ENCODE data around the gene INPP4B.

INPP4B gene

DNA sequence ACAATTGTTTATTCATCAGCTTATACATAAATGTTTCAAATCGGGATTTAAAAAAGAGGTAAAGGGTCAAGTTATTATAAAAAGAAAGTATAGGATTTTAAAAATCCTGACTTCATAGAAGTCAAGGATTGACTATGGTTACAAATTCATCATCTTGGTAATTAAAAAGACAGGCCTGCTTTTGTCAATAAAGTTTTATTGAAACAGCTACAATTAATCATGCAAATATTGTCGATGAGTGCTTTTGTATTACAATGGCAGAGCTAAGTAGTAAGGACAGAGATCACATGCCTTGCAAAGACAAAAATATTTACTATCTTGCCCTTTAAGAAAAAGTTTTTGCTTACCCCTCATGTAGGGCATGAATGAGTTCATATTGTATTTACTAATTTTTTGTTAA is 614.3 kb downstream of the INPP4B start:
- DNase-seq (ENCODE audit: low read depth in 3 of 3), result no peak

DNA sequence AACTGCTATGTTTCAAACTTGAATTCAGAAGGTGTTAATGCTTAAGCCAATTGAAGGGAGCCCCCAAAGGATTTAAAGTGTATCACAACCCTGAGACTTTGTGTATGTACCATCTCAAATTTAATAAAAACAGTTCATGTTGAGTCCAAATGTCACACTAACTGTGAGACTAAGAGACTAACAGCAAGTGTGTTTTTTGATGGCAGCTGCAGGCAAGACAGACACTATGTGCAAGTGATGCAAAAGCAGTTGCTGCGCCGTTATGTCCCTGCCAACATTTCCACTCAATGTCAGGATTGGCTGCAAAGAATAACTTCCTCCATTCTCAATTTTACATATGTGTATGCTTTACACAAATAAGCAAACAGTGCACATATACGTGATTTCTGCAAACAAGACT is 615.1 kb downstream of the INPP4B start:
- no peak for DNase-seq (ENCODE audit: low read depth in 3 of 3)

- no peak for DNase-seq (ENCODE audit: low read depth in 3 of 3)
Measured at GRCh38 chr4:142226014-142226413, 620.1 kb downstream of the INPP4B start.

- no peak for DNase-seq (ENCODE audit: low read depth in 3 of 3)
Measured at GRCh38 chr4:142222127-142222526, 624.0 kb downstream of the INPP4B start.

DNA sequence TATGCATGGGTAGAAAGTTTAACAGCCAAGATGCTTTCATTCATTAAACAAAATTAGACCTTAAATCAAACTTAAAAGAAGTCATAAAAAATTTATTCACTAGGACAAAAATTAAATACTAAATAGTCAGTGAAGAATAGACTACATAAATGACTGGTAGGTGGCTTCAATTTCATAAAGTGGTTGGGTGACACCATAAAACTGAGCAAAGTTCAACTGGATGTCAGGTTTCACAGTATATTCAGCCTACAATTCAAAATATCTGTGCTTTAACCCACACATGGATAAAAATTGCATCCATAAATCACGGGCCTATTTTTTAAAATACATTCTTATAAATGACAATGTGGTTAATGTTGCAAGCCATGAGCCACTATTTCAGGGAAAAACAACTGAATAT is 627.4 kb downstream of the INPP4B start:
- no peak for DNase-seq (ENCODE audit: low read depth in 3 of 3)

- no peak for DNase-seq (ENCODE audit: low read depth in 3 of 3)
Measured at GRCh38 chr4:142211444-142211843, 634.7 kb downstream of the INPP4B start.

DNA sequence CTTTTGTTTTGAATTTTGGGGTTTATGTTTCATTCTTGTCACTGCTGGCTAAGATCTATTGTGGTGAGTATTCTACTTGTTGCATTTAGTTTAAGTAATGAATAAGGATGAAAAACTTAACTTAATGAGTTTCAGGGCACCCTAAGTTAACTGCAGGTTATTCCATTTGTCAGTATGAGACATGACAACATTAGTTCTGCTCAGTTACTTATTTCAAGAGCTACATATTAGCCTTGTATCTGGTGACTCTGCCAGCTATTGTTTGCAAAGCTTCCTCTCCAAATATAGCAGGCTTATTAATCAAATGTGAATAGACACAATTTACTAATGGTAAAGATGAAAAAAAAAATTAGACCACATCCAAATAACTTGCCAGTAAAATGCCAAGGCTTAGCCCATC is 642.6 kb downstream of the INPP4B start:
- no peak for DNase-seq (ENCODE audit: low read depth in 3 of 3)

DNA sequence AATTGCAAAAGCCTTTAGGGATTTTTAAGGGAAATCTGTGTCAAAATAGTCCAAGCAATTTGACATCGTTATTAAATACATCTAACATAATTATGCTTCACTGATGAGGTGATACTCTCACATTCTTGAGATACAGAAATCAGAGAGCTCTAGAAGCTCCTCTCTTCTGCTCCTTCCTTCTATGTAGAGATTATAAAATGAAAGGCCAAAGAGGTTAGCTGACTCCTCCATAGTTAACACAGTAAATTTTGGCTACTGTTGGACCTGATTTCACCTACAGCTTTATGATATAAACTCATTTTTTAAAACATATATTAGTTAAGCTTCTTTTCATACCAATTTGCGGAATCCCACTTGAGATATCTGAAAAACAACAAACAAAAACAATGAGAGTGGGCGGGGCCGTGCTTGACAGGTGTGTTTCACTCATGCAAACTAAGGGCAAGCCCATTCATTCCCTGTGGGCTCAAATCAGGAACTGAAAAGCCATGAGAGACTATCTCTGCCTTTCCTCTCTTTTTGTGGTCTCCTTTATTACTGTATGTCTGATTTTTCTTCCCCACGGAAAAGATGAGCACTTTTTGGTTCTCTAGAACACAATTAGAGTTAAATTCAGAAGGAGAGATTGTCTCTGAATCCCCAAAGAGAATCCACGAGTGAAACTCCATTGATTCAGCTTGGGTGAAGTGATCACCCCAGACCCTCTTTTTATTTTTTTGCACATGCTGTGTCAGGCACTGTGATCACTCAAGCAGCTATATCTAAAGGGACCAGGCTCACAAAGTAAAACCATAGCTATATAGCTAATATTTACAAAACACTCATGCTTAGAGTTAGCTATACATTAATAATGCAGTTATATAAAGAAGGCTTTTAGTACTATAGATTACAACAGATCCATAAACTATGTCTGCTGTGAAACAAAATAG is 643.4 kb downstream of the INPP4B start:
- no peak for DNase-seq (ENCODE audit: low read depth in 3 of 3)

DNA sequence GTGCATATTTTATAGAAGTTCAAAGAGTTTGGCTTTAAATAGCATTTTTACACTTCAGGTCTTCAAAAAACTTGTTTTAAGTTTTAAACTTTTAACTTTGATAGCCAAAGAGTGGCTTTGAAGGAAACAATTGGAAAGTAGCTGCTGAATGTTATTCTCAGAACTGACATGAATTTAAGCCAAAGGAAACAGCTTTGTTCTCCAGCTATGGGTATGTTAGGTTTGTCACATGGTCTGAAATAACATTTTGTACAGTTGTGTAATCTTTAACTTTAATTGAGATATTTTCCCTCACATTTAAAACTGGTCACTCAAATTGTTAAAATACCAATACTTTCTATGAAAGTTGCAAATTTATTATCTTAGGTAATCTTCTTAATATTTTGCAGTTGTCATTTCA is 645.1 kb downstream of the INPP4B start:
- no peak for DNase-seq (ENCODE audit: low read depth in 3 of 3)

- DNase-seq (ENCODE audit: low read depth in 3 of 3), result no peak
Measured at GRCh38 chr4:142194905-142195304, 651.2 kb downstream of the INPP4B start.

DNA sequence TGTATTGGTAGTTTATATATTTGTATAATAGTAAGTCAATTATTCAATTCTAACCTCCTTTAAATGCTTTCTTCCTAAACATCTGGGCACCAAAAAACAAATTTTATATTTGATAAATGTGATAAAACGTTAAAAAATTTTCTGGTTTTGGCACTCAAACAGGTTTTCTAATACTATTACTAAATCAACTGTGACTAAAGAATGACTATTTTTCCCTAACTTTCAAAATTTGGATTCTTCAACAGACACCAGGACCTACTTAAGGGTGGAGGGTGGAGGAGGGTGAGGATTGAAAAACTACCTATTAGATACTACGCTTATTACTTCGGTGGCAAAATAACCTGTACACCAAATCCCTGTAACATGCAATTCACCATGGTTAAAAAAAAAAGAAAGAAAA is 654.2 kb downstream of the INPP4B start:
- no peak for DNase-seq (ENCODE audit: low read depth in 3 of 3)

DNA sequence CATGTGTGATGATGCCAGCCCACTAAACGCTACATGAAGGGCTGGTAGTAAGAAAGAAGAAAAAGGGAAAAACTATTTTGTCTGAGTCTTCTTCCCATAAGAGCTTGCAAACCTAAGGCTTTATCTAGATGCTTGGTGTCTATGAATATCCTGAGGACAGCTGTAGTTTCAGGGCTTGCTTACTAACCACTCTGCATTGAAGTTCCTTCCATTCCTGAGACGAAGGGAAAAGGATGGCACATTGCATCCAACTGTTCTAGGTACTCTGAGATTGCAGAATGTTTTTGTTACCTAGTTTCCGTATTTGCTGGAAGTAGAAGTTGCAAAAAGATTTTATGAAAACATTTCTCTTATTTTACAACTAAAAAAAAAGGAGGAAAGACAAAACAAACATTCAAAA is 665.1 kb downstream of the INPP4B start:
- no peak for DNase-seq (ENCODE audit: low read depth in 3 of 3)

- DNase-seq (ENCODE audit: low read depth in 3 of 3), result no peak
Measured at GRCh38 chr4:142169216-142169615, 676.9 kb downstream of the INPP4B start.

DNA sequence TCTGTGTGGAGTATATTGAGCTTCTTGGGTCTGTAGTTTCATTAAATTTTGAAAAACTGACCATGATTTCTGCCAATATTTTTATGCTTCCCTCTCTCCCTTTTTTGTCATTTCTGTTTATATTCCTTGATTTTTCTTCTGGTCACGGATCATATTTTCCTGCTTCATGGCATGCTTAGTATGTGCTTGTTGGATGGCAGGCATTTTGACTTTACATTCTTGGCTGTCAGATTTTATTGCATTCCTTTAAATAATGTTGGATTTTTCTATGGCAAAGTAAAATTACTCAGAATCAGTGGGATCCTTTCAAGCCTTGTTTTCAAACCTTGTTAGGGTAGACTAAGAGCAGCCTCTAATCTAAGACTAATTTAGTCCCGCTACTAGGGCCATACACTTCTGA is 677.9 kb downstream of the INPP4B start:
- no peak for DNase-seq (ENCODE audit: low read depth in 3 of 3)

DNA sequence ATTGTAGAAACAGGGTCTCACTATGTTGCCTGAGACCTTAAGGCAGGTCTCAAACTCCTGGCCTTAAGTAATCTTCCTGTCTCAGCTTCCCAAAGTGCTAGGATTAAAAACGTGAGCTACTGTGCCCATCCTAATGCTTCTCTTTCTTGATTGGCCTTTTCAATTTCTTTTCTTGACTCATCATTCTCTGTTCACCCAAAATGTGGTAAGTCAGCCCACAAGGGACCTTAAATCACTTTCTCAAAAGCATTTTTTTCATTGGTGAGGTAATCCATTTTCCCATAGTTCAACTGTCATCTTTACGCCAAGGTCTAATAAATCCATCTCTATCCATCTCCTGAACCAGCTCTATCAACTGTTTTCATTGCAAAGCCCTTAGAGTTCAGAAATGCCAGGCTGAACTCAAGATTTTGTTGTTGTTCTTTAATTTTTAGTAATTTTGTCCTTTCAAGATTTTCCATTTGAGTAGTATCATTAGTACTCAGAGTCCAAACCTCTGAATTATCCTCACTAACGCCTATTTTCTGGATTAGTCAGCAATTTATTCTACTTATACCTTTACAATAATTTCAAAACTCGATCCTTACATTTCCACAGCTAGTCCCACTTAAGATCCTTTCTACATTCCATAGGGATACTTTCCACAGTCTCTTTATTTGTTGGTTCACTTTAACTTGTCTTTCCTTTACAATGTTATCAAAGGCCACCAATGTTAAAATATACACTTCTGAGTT is 681.2 kb downstream of the INPP4B start:
- no peak for DNase-seq (ENCODE audit: low read depth in 3 of 3)

- DNase-seq (ENCODE audit: low read depth in 3 of 3), result no peak
Measured at GRCh38 chr4:142161086-142161485, 685.0 kb downstream of the INPP4B start.

GRCh38 chr4:142160509-142160908 is 685.6 kb downstream of the INPP4B start:
- DNase-seq (ENCODE audit: low read depth in 3 of 3), result no peak

- DNase-seq (ENCODE audit: low read depth in 3 of 3), result no peak
Measured at GRCh38 chr4:142158980-142159379, 687.1 kb downstream of the INPP4B start.

- no peak for DNase-seq (ENCODE audit: low read depth in 3 of 3)
Measured at GRCh38 chr4:142156256-142156655, 689.8 kb downstream of the INPP4B start.

DNA sequence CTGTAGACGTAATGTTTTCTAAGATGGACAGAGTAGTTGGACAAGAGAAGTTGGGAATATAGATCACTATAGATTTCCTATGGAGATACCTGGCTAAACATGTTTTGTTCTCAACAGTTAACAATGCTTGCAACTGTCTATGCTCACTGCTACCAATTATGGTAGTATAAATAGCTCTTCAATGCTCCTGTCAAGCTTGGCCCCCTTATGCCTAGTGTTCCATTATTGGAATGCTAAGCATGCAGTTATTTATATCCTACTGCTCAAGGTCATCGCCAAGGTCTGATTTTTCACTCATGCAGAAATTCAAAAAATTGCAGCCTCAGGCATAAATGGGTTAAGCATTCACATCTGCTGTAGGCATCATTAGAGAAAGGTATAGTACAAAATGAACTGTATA is 690.8 kb downstream of the INPP4B start:
- DNase-seq (ENCODE audit: low read depth in 3 of 3), result no peak

DNA sequence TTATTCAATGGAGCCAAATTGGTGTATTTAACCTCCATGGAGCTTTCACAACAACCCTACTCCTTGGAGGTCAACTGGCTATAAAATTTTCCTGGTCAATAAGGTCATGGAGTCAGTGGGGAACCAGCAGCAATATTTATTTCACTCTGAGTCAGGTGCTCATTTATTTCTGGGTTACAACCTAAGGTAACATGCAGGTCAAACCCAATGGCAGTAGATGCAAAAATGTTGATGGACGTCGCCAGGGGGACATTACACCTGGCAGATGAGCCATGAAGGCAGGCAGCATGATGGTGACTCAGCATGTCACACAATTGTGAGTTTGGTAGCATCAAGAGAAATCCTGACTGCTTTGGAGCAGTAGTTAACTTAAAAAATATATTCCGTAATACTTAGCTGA is 695.6 kb downstream of the INPP4B start:
- DNase-seq (ENCODE audit: low read depth in 3 of 3), result no peak

- no peak for DNase-seq (ENCODE audit: low read depth in 3 of 3)
Measured at GRCh38 chr4:142144813-142145212, 701.3 kb downstream of the INPP4B start.
